Tibial nerve (tissue), 4 donors: ENCODE measurements around the gene ACTR1A. TPM values are rescaled to one million over a fixed set of nuclear protein-coding genes. Genes with fewer than 3 reads are reported as not detected.
"Not testable (repeated sequence)": the region's sequence is repeated elsewhere in the genome, so short reads cannot be mapped to it uniquely, and the experiment has no call there.

ENCODE experiments used
- DNase-seq, 2 donors: peaks; one replicate each; pipeline ENCODE4 v3.0.0-alpha.2; 2019; ENCODE audit warnings: low spot score in 2 of 2
- H3K27ac ChIP-seq, 4 donors: fragments of 200-600 bp; sonication (generic) in 3 of 4; one replicate each; pipeline ENCODE4 v1.5.1; 2017 to 2019; ENCODE audit warnings: mild to moderate bottlenecking in 1 of 4
- H3K27me3 ChIP-seq, 2 donors: fragments of 200-600 bp; sonication (generic) in 1 of 2; one replicate each; pipeline versions ENCODE4 v1.5.1 to v1.6.0; 2017 to 2019
- H3K36me3 ChIP-seq, 3 donors: fragments of 200-600 bp; sonication (generic); one replicate each; pipeline ENCODE4 v1.5.1; 2018 to 2019
- H3K4me1 ChIP-seq, 4 donors: fragments of 200-600 bp; sonication (generic) in 3 of 4; one replicate each; pipeline ENCODE4 v1.5.1; 2017 to 2019
- H3K4me3 ChIP-seq, 4 donors: fragments of 200-600 bp; sonication (generic) in 3 of 4; one replicate each; pipeline ENCODE4 v1.5.1; 2017 to 2019; ENCODE audit warnings: mild to moderate bottlenecking in 1 of 4, moderate library complexity in 1 of 4
- H3K9me3 ChIP-seq, 4 donors: fragments of 200-600 bp; sonication (generic) in 3 of 4; one replicate each; pipeline ENCODE4 v1.5.1; 2017 to 2019
- CTCF ChIP-seq, 5 experiments: fragments of 200-600 bp in 3 of 5; fragments of 450-650 bp in 2 of 5; sonication (generic) in 3 of 5; IDR thresholded peaks; one replicate each; pipeline ENCODE4 v1.5.1; 2016 to 2019; ENCODE audit warnings: antibody characterized with exemption in 5 of 5, mild to moderate bottlenecking in 3 of 5, moderate library complexity in 2 of 5
- EP300 ChIP-seq, 2 donors: sonication (generic); formaldehyde crosslinking; IDR thresholded peaks; one replicate each; pipeline ENCODE4 v1.6.1; 2017; ENCODE audit warnings: antibody characterized with exemption in 2 of 2, mild to moderate bottlenecking in 1 of 2
- POLR2A ChIP-seq, 2 donors: fragments of 450-650 bp; IDR thresholded peaks; one replicate each; pipeline ENCODE4 v1.6.1; 2017; ENCODE audit warnings: antibody characterized with exemption in 2 of 2, mild to moderate bottlenecking in 2 of 2, moderate library complexity in 2 of 2
- WGBS, 2 donors: methylation state at CpG; one replicate each; pipeline ENCODE4 v1.1.5; 2018; 5-methylcytosine and 5-hydroxymethylcytosine counted together
- total RNA-seq, 4 donors: library from RNA; depleted of rRNA; stranded (reverse); fragments of >200 nt; gene quantifications; one replicate each; pipeline ENCODE4 v1.1.0, GENCODE V29; 2016

ACTR1A gene
- total RNA-seq, 4 donors from 2014 or later, result 85.5 to 114 (median 105) TPM

- H3K4me3 ChIP-seq, result no peak overlapping the region
- H3K4me1 ChIP-seq, result peaks cover 0 to 8% (median 0%) of the 10 kb centered on the region in 4 donors
- H3K9me3 ChIP-seq, result no peaks in the 10 kb centered on the region
- WGBS, 2 donors, result 93 to 94% methylated on average over 2 of the region's 2 CpGs
- no peaks in the 10 kb centered on the region for H3K27me3 ChIP-seq
- no peak for TF ChIP-seq EP300 (IDR thresholded peaks at IDR 0.05)
- no peak for TF ChIP-seq POLR2A (IDR thresholded peaks at IDR 0.05)
- no peak for TF ChIP-seq CTCF (IDR thresholded peaks at IDR 0.05)
- H3K36me3 ChIP-seq, result peaks cover 0 to 8% (median 0%) of the 10 kb centered on the region in 3 donors
- DNase-seq, result no peak
- H3K27ac ChIP-seq, result no peak overlapping the region
These were observed 35.4 kb upstream of the ACTR1A start for GRCh38 chr10:102537948-102538347.

DNA sequence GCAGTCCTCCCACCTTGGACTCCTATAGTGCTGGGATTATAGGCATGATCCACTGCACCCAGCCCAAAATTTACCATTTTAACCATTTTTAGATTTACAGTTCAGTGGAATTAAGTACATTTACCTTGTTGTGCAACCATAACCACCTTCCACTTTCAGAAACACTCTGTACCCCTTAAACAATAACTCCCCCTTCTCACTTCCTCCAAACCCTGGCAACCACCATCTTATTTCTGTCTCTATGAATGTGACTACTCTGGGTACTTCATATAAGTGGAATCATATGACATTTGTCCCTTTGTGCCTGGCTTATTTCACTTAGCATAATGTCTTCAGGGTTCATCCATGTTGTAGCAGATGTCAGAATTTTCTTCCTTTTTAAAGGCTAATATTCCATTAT lies 34.9 kb upstream of the ACTR1A start:
- Histone ChIP-seq H3K9me3 (no peaks in the 10 kb centered on the region), H3K27ac (no peak overlapping the region), H3K4me3 (no peak overlapping the region), H3K4me1 (peaks cover 0 to 8% (median 0%) of the 10 kb centered on the region in 4 donors), H3K36me3 (peaks cover 0 to 14% (median 0%) of the 10 kb centered on the region in 3 donors), H3K27me3 (no peaks in the 10 kb centered on the region)
- no peak for DNase-seq
- TF ChIP-seq EP300 (IDR thresholded peaks at IDR 0.05) (no peak), POLR2A (IDR thresholded peaks at IDR 0.05) (no peak), CTCF (IDR thresholded peaks at IDR 0.05) (no peak)

DNA sequence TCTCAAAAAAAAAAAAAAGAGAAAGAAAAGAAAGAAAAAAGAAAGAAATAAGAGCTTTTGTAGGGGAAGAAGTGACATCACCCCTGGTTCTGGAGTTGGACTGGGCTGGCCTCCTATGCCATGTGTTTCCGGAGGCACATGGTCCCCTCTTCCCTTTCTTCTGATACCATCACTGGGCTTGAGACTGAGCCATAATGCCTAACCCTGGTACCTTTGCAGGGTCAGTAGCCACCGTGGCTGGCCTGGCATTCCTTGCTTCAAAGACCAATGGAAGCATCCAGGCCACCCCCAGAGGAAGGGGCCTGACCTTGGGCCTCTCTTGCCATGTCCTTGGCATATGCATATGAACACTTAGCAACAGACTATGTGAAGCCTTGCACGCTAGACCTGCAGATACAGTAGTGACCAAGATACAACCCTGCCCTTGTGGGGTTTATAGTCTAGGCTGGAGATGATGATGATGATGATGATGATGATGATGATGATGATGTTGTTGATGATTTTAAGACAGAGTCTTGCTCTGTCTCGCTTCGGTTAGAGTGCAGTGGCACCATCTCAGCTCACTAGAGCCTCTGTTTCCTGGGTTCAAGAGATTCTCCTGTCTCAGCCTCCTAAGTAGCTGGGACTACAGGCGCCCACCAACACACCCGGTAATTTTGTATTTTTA lies 33.1 kb upstream of the ACTR1A start:
- TF ChIP-seq POLR2A (IDR thresholded peaks at IDR 0.05), result no peak
- TF ChIP-seq CTCF (IDR thresholded peaks at IDR 0.05), result no peak
- no peak for TF ChIP-seq EP300 (IDR thresholded peaks at IDR 0.05)
- DNase-seq, result no peak

GRCh38 chr10:102534966-102535365 lies 32.5 kb upstream of the ACTR1A start:
- not testable (repeated sequence) for DNase-seq, H3K27me3 ChIP-seq, H3K9me3 ChIP-seq, H3K4me1 ChIP-seq, H3K4me3 ChIP-seq, H3K27ac ChIP-seq
- peaks cover 0 to 17% (median 0%) of the 10 kb centered on the region in 3 donors for H3K36me3 ChIP-seq
- WGBS, 2 donors, result 95% methylated on average over 9 of the region's 9 CpGs

More for the DNA sequence above, 33.1 kb upstream of the ACTR1A start:
- no peaks in the 10 kb centered on the region for H3K27me3 ChIP-seq
- H3K9me3 ChIP-seq, result no peaks in the 10 kb centered on the region
- no peak overlapping the region for H3K4me3 ChIP-seq
- peaks cover 0 to 8% (median 0%) of the 10 kb centered on the region in 4 donors for H3K4me1 ChIP-seq
- H3K36me3 ChIP-seq, result peaks cover 0 to 17% (median 0%) of the 10 kb centered on the region in 3 donors
- WGBS, 2 donors, result 89 to 90% methylated on average over 7 of the region's 7 CpGs
- H3K27ac ChIP-seq, result no peak overlapping the region

DNA sequence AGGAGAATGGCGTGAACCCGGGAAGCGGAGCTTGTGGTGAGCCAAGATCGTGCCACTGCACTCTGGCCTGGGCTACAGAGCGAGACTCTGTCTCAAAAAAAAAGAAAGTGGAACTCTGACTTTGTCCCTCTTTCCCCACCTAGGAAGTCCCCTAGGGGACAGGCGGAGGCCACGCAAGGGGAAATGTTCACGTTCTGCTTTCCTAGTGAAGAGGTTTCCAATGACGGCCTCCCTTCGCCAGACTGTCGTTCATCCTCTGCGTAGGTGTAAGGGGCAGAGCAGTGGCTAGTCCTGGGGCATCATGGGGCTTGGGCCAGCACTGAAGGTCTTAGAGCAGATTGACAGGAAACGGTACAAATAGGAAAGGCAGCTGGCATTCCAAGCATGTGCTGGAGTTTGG lies 31.8 kb upstream of the ACTR1A start:
- Histone ChIP-seq H3K4me3 (no peak overlapping the region), H3K27me3 (no peaks in the 10 kb centered on the region), H3K27ac (no peak overlapping the region), H3K36me3 (peaks cover 0 to 17% (median 0%) of the 10 kb centered on the region in 3 donors), H3K9me3 (no peaks in the 10 kb centered on the region), H3K4me1 (no peaks in the 10 kb centered on the region)
- WGBS, 2 donors, result 80 to 88% methylated on average over 13 of the region's 13 CpGs
- no peak for TF ChIP-seq CTCF (IDR thresholded peaks at IDR 0.05)
- no peak for TF ChIP-seq EP300 (IDR thresholded peaks at IDR 0.05)
- TF ChIP-seq POLR2A (IDR thresholded peaks at IDR 0.05), result no peak
- no peak for DNase-seq
